ENCODE results near the gene CNTN4. TPM values are rescaled to one million over a fixed set of nuclear protein-coding genes. Genes with fewer than 3 reads are reported as not detected.

The CNTN4 gene
- total RNA-seq, 1 experiment from 2014 or later, result not detected

DNA sequence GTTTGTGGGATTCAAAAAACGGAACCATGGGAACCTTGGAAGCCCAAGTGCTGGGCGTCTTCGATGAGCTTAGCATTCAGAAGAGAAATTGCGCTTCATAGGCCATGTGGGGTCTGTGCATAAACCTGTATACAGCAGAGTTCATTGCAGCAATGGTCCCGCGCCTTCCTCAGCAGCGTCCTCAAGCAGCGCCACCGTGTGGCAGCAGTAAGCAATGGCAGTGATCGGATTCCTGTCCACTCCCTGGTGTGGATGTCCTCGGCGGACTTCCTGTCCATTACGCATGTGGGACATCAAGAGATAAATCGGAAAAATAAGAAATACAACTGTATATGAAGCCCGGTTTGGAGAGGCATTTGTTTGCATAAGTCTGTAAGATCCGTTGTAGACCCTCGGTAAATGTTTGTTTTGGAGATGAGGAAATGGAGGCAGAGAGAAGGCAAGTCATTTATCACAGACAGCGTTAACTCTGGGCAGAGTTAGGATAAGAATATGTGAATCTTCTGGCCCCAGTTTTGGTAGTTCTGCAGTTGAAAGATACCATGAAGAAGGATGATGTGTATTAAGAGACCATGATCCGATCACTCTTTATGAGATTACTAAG lies 57.7 kb downstream of the CNTN4 start:
- peaks cover 62% of the 10 kb centered on the region for H3K36me3 Mint-ChIP-seq
- CTCF ChIA-PET, result no interaction called here
- TF ChIP-seq, protein P1, sequence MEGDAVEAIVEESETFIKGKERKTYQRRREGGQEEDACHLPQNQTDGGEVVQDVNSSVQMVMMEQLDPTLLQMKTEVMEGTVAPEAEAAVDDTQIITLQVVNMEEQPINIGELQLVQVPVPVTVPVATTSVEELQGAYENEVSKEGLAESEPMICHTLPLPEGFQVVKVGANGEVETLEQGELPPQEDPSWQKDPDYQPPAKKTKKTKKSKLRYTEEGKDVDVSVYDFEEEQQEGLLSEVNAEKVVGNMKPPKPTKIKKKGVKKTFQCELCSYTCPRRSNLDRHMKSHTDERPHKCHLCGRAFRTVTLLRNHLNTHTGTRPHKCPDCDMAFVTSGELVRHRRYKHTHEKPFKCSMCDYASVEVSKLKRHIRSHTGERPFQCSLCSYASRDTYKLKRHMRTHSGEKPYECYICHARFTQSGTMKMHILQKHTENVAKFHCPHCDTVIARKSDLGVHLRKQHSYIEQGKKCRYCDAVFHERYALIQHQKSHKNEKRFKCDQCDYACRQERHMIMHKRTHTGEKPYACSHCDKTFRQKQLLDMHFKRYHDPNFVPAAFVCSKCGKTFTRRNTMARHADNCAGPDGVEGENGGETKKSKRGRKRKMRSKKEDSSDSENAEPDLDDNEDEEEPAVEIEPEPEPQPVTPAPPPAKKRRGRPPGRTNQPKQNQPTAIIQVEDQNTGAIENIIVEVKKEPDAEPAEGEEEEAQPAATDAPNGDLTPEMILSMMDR (IDR thresholded peaks at IDR 0.05), result peak; percentile 55
- TF ChIP-seq EMX1 (CRISPR knock-in tag; IDR thresholded peaks at IDR 0.05), result no peak
- H3K27me3 Mint-ChIP-seq (ENCODE audit: low read depth), result peaks cover 5% of the 10 kb centered on the region; the same call in 1 of the 2 replicates
- peak; percentile 51; the same call in 1 of the 2 replicates for ATAC-seq
- no peak overlapping the region for H3K4me3 Mint-ChIP-seq
- no peak overlapping the region for H3K27ac Mint-ChIP-seq
- POLR2A ChIA-PET, result no interaction called here
- DNase-seq (ENCODE audit: low spot score), result peak; percentile 10
- peaks cover 66% of the 10 kb centered on the region for H3K9me3 Mint-ChIP-seq
- H3K4me1 Mint-ChIP-seq, result no peaks in the 10 kb centered on the region

DNA sequence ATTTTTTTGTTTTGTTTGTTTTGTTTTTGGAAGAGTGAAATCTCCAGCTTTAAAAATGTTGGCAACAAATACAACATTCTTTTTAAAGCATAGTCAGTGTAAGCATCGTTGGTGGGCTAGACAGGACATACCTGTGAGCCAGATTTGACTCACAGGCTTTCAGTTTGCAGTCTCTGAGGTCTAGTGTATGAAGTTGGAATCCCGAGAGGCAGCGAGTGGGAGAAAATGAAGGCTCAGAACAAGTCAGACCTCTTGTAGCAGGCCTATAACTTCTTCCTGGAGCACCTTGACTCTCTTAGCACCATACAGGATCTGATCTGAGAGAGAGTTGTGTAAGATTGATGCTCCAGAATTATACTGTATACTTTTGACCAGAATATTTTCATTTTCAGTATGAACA lies 60.2 kb downstream of the CNTN4 start:
- ChIA-PET CTCF (no interaction called here), POLR2A (no interaction called here)
- Mint-ChIP-seq H3K36me3 (peaks cover 81% of the 10 kb centered on the region), H3K27me3 (ENCODE audit: low read depth) (peaks cover 6% of the 10 kb centered on the region; the same call in 1 of the 2 replicates), H3K9me3 (peaks cover 89% of the 10 kb centered on the region), H3K27ac (no peak overlapping the region), H3K4me1 (no peaks in the 10 kb centered on the region), H3K4me3 (no peak overlapping the region)
- no peak for ATAC-seq
- no peak for DNase-seq (ENCODE audit: low spot score)
- TF ChIP-seq ZNF232 (CRISPR knock-in tag; IDR thresholded peaks at IDR 0.05) (no peak), GRHL2 (CRISPR knock-in tag; IDR thresholded peaks at IDR 0.05; ENCODE audit: insufficient replicate concordance, severe bottlenecking) (no peak), GTF2I (CRISPR knock-in tag; conservative IDR thresholded peaks at IDR 0.05) (no peak), TEAD4 (CRISPR knock-in tag; IDR thresholded peaks at IDR 0.05) (no peak), ATF1 (CRISPR knock-in tag; IDR thresholded peaks at IDR 0.05) (no peak), FOXP1 (CRISPR knock-in tag; IDR thresholded peaks at IDR 0.05; ENCODE audit: borderline replicate concordance) (no peak), PRRX2 (CRISPR knock-in tag; IDR thresholded peaks at IDR 0.05) (no peak), NR2C2 (CRISPR knock-in tag; IDR thresholded peaks at IDR 0.05) (no peak), ZNF219 (CRISPR knock-in tag; IDR thresholded peaks at IDR 0.05; ENCODE audit: borderline replicate concordance) (no peak), FOXK1 (CRISPR knock-in tag; IDR thresholded peaks at IDR 0.05) (no peak), JAZF1 (CRISPR knock-in tag; IDR thresholded peaks at IDR 0.05) (no peak), ZNF121 (CRISPR knock-in tag; IDR thresholded peaks at IDR 0.05) (no peak), CREM (CRISPR knock-in tag; IDR thresholded peaks at IDR 0.05) (no peak), SP1 (CRISPR knock-in tag; conservative IDR thresholded peaks at IDR 0.05) (no peak), ZBTB21 (CRISPR knock-in tag; IDR thresholded peaks at IDR 0.05; ENCODE audit: borderline replicate concordance) (no peak), TCF7 (CRISPR knock-in tag; IDR thresholded peaks at IDR 0.05; ENCODE audit: low read depth) (no peak)
- TF ChIP-seq, protein P2, sequence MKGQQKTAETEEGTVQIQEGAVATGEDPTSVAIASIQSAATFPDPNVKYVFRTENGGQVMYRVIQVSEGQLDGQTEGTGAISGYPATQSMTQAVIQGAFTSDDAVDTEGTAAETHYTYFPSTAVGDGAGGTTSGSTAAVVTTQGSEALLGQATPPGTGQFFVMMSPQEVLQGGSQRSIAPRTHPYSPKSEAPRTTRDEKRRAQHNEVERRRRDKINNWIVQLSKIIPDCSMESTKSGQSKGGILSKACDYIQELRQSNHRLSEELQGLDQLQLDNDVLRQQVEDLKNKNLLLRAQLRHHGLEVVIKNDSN (CRISPR knock-in tag; IDR thresholded peaks at IDR 0.05), result no peak
- TF ChIP-seq, protein P3, sequence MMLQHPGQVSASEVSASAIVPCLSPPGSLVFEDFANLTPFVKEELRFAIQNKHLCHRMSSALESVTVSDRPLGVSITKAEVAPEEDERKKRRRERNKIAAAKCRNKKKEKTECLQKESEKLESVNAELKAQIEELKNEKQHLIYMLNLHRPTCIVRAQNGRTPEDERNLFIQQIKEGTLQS (CRISPR knock-in tag; conservative IDR thresholded peaks at IDR 0.05), result no peak
- TF ChIP-seq, protein P4, sequence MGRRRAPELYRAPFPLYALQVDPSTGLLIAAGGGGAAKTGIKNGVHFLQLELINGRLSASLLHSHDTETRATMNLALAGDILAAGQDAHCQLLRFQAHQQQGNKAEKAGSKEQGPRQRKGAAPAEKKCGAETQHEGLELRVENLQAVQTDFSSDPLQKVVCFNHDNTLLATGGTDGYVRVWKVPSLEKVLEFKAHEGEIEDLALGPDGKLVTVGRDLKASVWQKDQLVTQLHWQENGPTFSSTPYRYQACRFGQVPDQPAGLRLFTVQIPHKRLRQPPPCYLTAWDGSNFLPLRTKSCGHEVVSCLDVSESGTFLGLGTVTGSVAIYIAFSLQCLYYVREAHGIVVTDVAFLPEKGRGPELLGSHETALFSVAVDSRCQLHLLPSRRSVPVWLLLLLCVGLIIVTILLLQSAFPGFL (CRISPR knock-in tag; IDR thresholded peaks at IDR 0.05; ENCODE audit: borderline replicate concordance), result no peak
- TF ChIP-seq, protein P5, sequence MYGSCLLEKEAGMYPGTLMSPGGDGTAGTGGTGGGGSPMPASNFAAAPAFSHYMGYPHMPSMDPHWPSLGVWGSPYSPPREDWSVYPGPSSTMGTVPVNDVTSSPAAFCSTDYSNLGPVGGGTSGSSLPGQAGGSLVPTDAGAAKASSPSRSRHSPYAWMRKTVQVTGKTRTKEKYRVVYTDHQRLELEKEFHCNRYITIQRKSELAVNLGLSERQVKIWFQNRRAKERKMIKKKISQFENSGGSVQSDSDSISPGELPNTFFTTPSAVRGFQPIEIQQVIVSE (CRISPR knock-in tag; IDR thresholded peaks at IDR 0.05; ENCODE audit: borderline replicate concordance), result no peak
